ENCODE data around the gene MRPL52. TPM values are rescaled to one million over a fixed set of nuclear protein-coding genes. Genes with fewer than 3 reads are reported as not detected.
"Not testable (repeated sequence)": the region's sequence is repeated elsewhere in the genome, so short reads cannot be mapped to it uniquely, and the experiment has no call there.

The MRPL52 gene
- total RNA-seq, 2 experiments from 2014 or later: 154 to 170 TPM

DNA sequence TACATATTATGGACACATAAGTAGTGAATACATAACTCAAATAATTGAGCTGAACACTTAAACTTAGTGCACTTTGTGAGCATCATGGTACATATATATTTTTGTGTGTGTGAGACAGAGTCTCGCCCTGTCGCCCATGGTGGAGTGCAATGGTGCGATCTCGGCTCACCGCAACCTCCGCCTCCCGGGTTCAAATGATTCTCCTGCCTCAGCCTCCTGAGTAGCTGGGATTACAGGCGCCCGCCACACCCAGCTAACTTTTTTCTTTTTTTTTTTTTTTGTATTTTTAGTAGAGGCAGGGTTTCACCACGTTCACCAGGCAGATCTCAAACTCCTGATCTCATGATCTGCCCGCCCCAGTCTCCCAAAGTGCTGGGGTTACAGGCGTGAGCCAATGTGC lies 22.5 kb downstream of the MRPL52 start:
- Mint-ChIP-seq H3K27me3 (peaks cover 25% of the 10 kb centered on the region), H3K4me1 (peaks cover 18% of the 10 kb centered on the region)
- H3K36me3 Mint-ChIP-seq, H3K9me3 Mint-ChIP-seq, H3K27ac Mint-ChIP-seq, H3K4me3 Mint-ChIP-seq, DNase-seq: not testable (repeated sequence)

DNA sequence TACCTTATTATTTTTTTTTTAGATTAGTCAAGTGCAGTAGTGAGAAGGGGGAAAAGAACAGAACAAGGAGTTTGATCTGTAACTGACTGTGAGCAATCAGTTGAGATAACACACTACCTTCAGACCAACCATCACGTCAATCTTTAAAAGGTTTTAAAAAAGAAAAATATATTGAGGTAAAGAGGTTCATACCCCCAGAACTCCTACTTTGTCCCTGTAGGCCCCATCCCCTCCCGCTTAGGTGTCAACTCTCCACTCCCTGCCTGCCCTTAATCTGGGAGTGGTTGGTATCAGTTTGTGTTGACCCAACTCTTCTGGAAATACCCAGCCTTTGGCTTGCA lies 22.9 kb downstream of the MRPL52 start:
- Mint-ChIP-seq H3K27me3 (peaks cover 28% of the 10 kb centered on the region), H3K4me1 (peaks cover 18% of the 10 kb centered on the region), H3K9me3 (peaks cover 1% of the 10 kb centered on the region), H3K4me3 (no peak overlapping the region), H3K36me3 (no peaks in the 10 kb centered on the region), H3K27ac (no peak overlapping the region)
- no peak for DNase-seq

GRCh38 chr14:22852940-22853767 lies 23.5 kb downstream of the MRPL52 start:
- Mint-ChIP-seq H3K4me3 (peak overlapping the region; percentile 77), H3K4me1 (peaks cover 21% of the 10 kb centered on the region), H3K27ac (peak overlapping the region; percentile 60)

GRCh38 chr14:22854296-22854695 lies 24.6 kb downstream of the MRPL52 start:
- H3K27me3 Mint-ChIP-seq: peaks cover 26% of the 10 kb centered on the region
- not testable (repeated sequence) for H3K27ac Mint-ChIP-seq, H3K4me3 Mint-ChIP-seq, DNase-seq, H3K9me3 Mint-ChIP-seq, H3K36me3 Mint-ChIP-seq
- H3K4me1 Mint-ChIP-seq: peaks cover 29% of the 10 kb centered on the region

More at GRCh38 chr14:22852940-22853767, 23.5 kb downstream of the MRPL52 start:
- no peaks in the 10 kb centered on the region for H3K36me3 Mint-ChIP-seq
- peak; percentile 88 for DNase-seq
- H3K27me3 Mint-ChIP-seq: peaks cover 28% of the 10 kb centered on the region
- H3K9me3 Mint-ChIP-seq: peaks cover 1% of the 10 kb centered on the region

DNA sequence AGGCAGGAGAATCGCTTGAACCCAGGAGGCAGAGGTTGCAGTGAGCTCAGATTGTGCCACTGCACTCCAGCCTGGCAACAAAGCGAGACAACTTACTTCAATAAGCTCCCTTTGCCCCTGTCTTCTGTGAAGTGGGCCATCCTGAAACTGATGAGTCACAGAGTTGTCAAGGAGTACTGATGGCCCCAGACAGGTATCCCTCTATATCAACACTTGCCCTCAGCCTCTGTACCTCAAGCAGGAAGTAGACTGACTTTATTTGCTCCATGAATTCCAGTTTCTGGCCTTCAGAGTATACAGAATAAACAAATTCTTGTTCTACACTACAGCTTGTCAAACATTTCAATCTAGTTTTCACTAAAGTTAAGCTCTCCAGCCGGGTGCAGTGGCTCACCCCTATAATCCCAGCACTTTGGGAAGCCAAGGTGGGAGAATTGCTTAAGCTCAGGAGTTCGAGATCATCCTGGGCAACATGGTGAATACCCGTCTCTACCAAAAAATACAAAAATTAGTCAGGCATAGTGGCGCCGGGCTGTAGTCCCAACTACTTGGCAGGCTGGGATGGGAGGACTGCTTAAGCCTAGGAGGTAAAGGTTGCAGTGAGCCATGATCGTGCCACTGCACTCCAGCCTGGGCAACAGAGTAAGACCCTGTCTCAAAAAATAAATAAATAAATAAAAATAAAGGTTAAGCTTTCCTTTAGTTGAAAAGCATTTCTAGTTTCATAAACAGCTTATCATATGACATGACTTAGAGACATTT lies 25.5 kb downstream of the MRPL52 start:
- Mint-ChIP-seq H3K27me3 (peaks cover 33% of the 10 kb centered on the region), H3K27ac (no peak overlapping the region), H3K4me3 (no peak overlapping the region), H3K4me1 (peaks cover 29% of the 10 kb centered on the region), H3K36me3 (peaks cover 4% of the 10 kb centered on the region), H3K9me3 (peaks cover 1% of the 10 kb centered on the region)
- peak; percentile 24 for DNase-seq

GRCh38 chr14:22856428-22856827 lies 26.7 kb downstream of the MRPL52 start:
- H3K27me3 Mint-ChIP-seq: peaks cover 40% of the 10 kb centered on the region
- no peak for DNase-seq
- peaks cover 29% of the 10 kb centered on the region for H3K4me1 Mint-ChIP-seq
- H3K27ac Mint-ChIP-seq: no peak overlapping the region
- H3K9me3 Mint-ChIP-seq: peaks cover 1% of the 10 kb centered on the region
- peaks cover 4% of the 10 kb centered on the region for H3K36me3 Mint-ChIP-seq
- no peak overlapping the region for H3K4me3 Mint-ChIP-seq

DNA sequence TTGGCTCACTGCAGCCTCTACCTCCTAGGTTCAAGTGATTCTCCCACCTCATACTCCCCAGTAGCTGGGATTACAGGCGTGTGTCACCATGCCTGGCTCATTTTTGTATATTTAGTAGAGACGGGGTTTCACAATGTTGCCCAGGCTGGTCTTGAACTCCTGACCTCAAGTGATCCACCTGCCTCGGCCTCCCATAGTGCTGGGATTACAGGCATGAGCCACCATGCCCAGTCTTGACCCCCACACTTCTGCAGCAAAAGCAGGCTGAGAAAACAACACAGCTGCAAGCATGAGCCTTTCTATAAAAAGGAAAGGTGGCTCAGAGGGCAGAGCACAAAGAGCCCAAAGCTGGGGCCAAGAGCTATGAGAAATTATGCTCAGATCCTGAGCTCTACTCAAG lies 30.7 kb downstream of the MRPL52 start:
- not testable (repeated sequence) for H3K36me3 Mint-ChIP-seq, H3K4me3 Mint-ChIP-seq, DNase-seq, H3K9me3 Mint-ChIP-seq, H3K27ac Mint-ChIP-seq
- Mint-ChIP-seq H3K27me3 (peaks cover 43% of the 10 kb centered on the region), H3K4me1 (peaks cover 13% of the 10 kb centered on the region)

DNA sequence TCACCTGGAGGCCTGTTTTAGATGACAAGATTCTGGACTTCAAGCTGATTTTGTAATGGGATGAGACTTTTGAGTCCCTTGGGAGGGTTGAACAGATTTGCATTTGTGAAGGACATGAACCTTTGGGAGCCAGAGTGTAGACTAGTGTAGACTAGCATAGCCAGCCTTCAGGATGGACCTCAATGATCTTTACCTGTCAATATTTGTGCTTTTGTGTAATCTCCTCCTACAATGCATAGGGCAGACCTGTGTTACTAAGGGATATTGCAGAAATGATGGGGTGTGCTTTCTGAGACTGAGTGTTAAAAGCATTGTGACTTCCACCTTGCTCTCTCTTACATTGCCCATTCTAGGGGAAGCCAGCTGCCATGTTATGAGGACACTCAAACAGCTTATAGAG lies 32.0 kb downstream of the MRPL52 start:
- Mint-ChIP-seq H3K27ac (no peak overlapping the region), H3K4me1 (peaks cover 13% of the 10 kb centered on the region), H3K9me3 (peaks cover 1% of the 10 kb centered on the region), H3K4me3 (no peak overlapping the region), H3K27me3 (peaks cover 34% of the 10 kb centered on the region), H3K36me3 (peaks cover 4% of the 10 kb centered on the region)
- no peak for DNase-seq

DNA sequence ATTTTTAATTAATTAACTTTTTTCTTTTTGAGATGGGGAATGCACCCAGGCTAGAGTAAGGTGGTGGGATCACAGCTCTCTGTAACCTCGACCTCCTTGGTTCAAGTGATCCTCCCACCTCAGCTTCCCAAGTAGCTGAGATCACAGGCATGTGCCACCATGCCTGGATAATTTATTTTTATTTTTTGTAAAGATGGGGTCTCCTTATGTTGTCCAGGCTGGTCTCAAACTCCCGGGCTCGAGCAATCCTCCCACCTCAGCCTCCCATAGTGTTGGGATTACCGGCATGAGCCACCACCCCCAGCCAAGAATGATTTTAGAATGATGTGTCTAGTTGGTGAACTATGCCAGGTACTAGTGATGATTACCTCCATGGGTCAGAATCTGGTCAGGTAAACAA lies 35.3 kb downstream of the MRPL52 start:
- no peak for DNase-seq
- Mint-ChIP-seq H3K4me1 (peaks cover 4% of the 10 kb centered on the region), H3K36me3 (peaks cover under 1% of the 10 kb centered on the region), H3K27me3 (peaks cover 15% of the 10 kb centered on the region), H3K4me3 (no peak overlapping the region), H3K9me3 (no peaks in the 10 kb centered on the region), H3K27ac (no peak overlapping the region)

DNA sequence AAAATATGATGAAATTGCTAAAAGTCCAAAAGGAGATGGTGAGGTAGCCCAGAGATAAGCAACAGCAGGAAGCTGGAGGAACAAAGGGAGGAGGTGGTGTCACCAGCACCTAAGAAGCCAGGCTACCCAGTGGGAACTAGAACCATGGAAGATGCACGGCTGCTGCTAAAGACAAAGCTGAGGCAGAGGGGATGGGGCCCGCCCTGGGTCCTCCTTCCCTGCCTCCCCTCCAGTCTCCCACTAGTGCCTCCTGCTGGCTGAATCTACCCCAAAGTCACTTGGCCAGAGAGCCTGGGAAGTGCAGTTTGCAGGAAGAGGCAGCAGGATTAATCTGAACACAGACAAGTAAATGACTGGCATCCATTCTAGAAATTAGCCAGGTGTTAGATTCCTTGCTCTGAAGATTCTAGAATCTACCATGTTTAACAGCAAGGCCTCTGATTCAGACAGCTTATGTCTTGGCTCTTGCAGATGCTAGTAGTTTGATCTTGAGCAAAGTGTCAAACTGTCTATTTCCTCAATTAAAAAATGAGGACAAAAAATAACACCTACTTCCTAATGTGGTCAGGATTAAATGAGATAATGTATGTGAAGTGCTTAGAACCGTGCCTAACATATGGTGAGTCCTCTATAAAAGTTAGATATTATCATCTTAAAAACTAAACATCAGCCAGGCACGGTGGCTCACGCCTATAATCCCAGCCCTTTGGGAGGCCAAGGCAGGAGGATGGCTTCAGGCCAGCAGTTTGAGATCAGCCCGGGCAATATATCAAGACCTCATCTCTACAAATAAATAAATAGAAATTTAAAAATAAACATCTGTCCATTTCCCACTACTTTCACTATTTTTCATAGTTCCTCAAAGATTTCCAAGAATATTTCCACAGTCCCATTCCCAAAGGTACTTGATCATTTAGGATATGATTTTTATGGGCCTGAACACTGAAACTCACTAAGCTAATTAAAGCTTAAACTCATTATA lies 36.0 kb downstream of the MRPL52 start:
- no peak overlapping the region for H3K4me3 Mint-ChIP-seq
- H3K4me1 Mint-ChIP-seq: peaks cover 11% of the 10 kb centered on the region
- DNase-seq: no peak
- H3K9me3 Mint-ChIP-seq: no peaks in the 10 kb centered on the region
- H3K27ac Mint-ChIP-seq: no peak overlapping the region
- peaks cover 14% of the 10 kb centered on the region for H3K27me3 Mint-ChIP-seq
- H3K36me3 Mint-ChIP-seq: no peaks in the 10 kb centered on the region

DNA sequence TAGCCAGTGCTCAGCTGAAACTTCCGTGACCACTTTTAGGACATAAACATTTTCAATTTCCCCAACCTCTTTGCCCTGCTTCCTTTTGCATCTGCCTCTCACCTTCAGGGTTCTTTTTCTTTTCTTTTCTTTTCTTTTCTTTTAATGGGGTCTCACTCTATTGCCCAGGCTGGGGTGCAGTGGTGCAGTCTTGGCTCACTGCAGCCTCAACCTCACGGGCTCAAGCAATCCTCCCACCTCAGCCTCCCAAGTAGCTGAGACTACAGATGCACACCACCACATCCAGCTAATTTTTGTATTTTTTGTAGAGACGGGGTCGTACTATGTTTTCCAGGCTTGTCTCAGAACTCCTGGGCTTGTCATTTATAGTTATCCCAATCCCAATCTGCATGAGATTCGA lies 37.2 kb downstream of the MRPL52 start:
- no peak overlapping the region for H3K27ac Mint-ChIP-seq
- H3K27me3 Mint-ChIP-seq: peaks cover 2% of the 10 kb centered on the region
- H3K36me3 Mint-ChIP-seq: no peaks in the 10 kb centered on the region
- H3K9me3 Mint-ChIP-seq: no peaks in the 10 kb centered on the region
- H3K4me1 Mint-ChIP-seq: peaks cover 17% of the 10 kb centered on the region
- no peak overlapping the region for H3K4me3 Mint-ChIP-seq
- no peak for DNase-seq

- H3K9me3 Mint-ChIP-seq: no peaks in the 10 kb centered on the region
- H3K36me3 Mint-ChIP-seq: peaks cover 1% of the 10 kb centered on the region
- peak overlapping the region; percentile 99 for H3K27ac Mint-ChIP-seq
These were observed 41.1 kb downstream of the MRPL52 start for GRCh38 chr14:22870811-22871223.

DNA sequence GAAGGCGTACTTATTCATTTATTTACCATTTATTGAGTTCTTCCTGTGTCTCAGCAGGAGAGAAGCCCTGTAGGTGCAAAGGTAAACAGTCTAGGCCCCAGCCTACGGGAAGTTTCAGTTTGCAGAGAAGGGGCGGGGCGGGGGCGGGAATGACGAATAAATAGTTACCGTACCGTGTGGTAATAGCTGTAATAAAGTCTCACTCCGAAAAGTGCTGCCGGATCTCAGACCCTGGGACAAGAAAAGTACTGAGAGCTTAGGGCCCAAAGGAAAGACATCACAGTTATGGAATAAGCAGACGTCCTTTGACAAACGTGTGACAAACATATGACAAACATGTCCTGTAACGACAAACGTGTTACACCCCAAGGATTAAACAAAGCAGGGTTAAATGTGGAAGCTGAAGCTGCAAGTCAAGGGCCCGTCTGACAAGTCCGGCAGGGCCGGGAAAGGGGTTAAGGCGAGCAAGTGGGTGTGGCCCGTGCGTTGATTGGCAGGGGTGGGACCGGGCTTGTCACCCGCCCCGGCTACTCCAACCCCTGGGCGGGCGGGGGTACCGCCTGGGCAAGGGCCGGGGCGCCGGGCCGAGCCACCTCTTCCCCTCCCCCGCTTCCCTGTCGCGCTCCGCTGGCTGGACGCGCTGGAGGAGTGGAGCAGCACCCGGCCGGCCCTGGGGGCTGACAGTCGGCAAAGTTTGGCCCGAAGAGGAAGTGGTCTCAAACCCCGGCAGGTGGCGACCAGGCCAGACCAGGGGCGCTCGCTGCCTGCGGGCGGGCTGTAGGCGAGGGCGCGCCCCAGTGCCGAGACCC lies 41.7 kb downstream of the MRPL52 start, which contains the start of gene LRP10:
Gene LRP10, plus strand, starts transcription at position 517 of the 809 bp plus-strand sequence. CDS start 564 bp downstream, outside the sequence.
- peak within 1 kb of the TSS; percentile 89 for H3K4me3 Mint-ChIP-seq
- DNase-seq: peak; percentile 84
- no peaks in the 10 kb centered on the region for H3K27me3 Mint-ChIP-seq
- peaks cover 33% of the 10 kb centered on the region for H3K4me1 Mint-ChIP-seq
- H3K9me3 Mint-ChIP-seq: no peaks in the 10 kb centered on the region
- peaks cover 6% of the 10 kb centered on the region for H3K36me3 Mint-ChIP-seq
- H3K27ac Mint-ChIP-seq: peak within 1 kb of the TSS; percentile 99

More at GRCh38 chr14:22870811-22871223, 41.1 kb downstream of the MRPL52 start:
- H3K27me3 Mint-ChIP-seq: no peaks in the 10 kb centered on the region
- no peak for DNase-seq
- H3K4me1 Mint-ChIP-seq: peaks cover 29% of the 10 kb centered on the region
- H3K4me3 Mint-ChIP-seq: peak overlapping the region; percentile 89
